ENCODE measurements around the gene PNRC1.

Gene PNRC1

GRCh38 chr6:89133981-89134380, 53.4 kb downstream of the PNRC1 start:
- H3K27ac ChIP-seq = no peak overlapping the region
- no peak overlapping the region for H3K9ac ChIP-seq
- no peaks in the 10 kb centered on the region for H3K36me3 ChIP-seq
- H4K20me1 ChIP-seq = no peaks in the 10 kb centered on the region
- no peak for TF ChIP-seq Cebpa-rat (IDR thresholded peaks at IDR 0.05)
- H3K4me3 ChIP-seq = no peak overlapping the region
- H3K4me2 ChIP-seq = no peak overlapping the region
- no peaks in the 10 kb centered on the region for H3K4me1 ChIP-seq
- peaks cover 0 to 8% (median 0%) of the 10 kb centered on the region in 11 experiments; a peak in 9 of 22 replicates for H3K9me3 ChIP-seq (replicated peaks in 1 of 11)
- no peaks in the 10 kb centered on the region for H3K27me3 ChIP-seq

- H3K36me3 ChIP-seq = no peaks in the 10 kb centered on the region
- no peak overlapping the region for H3K9ac ChIP-seq
- no peaks in the 10 kb centered on the region for H3K4me1 ChIP-seq
- no peaks in the 10 kb centered on the region for H3K27me3 ChIP-seq
- H3K9me3 ChIP-seq (replicated peaks in 1 of 11) = 0 out of 22 replicates have a peak, but pooled peaks cover 0 to under 1% (median 0%) of the 10 kb centered on the region in 11 experiments
- no peak overlapping the region for H3K4me2 ChIP-seq
- H4K20me1 ChIP-seq = no peaks in the 10 kb centered on the region
- no peak overlapping the region for H3K4me3 ChIP-seq
- no peak for TF ChIP-seq Cebpa-rat (IDR thresholded peaks at IDR 0.05)
- H3K27ac ChIP-seq = no peak overlapping the region
These were observed 54.2 kb downstream of the PNRC1 start for GRCh38 chr6:89134723-89135122.

Measured in BLaER1 treated with 17β-estradiol and CSF1 and Interleukin-3, amounts not matched to agents 10 nM and 100 nM (cell line).